ENCODE data around the gene SNCA.

DNA sequence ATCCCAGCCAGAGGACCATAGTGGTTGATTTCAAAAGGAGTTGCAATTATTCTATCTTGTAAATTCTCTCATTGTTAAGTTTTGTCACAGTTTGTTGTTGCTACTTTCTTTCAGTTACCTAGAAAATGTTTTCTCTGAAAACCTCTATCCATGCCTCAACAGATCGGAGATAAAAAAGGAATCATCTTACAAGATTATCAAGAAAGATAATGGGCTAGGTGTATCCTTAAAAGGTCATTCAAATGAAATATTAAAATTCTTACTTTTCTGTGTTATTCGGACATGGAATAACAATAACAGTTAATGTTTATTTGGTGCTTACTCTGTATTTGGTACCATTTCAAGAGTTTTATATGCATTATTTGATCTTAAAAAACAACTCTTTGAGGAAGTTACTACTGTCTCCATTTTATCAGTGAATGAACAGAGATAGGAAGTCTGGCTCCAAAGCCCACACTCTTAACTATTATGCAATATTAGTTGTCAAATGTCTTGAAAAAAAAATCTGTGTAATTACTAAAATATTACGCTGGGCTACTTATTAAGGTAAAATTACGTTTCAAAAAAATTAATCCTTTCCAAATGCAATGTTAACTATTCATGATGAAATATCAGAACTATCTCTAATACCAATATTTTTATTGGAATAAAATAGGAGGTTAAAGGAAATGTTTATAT lies 97.5 kb downstream of the SNCA start:
- no peak for TF ChIP-seq POLR2A (IDR thresholded peaks at IDR 0.05; ENCODE audit: extremely low read depth, insufficient read length)
- TF ChIP-seq, protein P1, sequence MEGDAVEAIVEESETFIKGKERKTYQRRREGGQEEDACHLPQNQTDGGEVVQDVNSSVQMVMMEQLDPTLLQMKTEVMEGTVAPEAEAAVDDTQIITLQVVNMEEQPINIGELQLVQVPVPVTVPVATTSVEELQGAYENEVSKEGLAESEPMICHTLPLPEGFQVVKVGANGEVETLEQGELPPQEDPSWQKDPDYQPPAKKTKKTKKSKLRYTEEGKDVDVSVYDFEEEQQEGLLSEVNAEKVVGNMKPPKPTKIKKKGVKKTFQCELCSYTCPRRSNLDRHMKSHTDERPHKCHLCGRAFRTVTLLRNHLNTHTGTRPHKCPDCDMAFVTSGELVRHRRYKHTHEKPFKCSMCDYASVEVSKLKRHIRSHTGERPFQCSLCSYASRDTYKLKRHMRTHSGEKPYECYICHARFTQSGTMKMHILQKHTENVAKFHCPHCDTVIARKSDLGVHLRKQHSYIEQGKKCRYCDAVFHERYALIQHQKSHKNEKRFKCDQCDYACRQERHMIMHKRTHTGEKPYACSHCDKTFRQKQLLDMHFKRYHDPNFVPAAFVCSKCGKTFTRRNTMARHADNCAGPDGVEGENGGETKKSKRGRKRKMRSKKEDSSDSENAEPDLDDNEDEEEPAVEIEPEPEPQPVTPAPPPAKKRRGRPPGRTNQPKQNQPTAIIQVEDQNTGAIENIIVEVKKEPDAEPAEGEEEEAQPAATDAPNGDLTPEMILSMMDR (IDR thresholded peaks at IDR 0.05; ENCODE audit: low read depth, low read length) = no peak
- TF ChIP-seq MYC (IDR thresholded peaks at IDR 0.05; ENCODE audit: low read depth, low read length) = no peak

All from NB4 (cell line).